ENCODE results near the gene CCL11.

- TF ChIP-seq CTCF (IDR thresholded peaks at IDR 0.05) (no peak), POLR2A (IDR thresholded peaks at IDR 0.05) (no peak)
Observed at GRCh38 chr17:34303606-34304005, 18.1 kb downstream of the CCL11 start.
